HFF-Myc (cell line): ENCODE data around the gene RGS6.

Experiments used
- DNase-seq: peaks from one replicate; pipeline ENCODE4 v3.0.0-alpha.2; 2011; ENCODE audit warnings: low read depth; ENCODE audit errors: extremely low read depth
- H3K4me3 ChIP-seq: replicated peaks from 2 replicates; pipeline ENCODE4 v1.5.1; 2011; ENCODE audit warnings: low read depth, mild to moderate bottlenecking, control low read depth, low read length
- CTCF ChIP-seq: IDR thresholded peaks from 2 replicates; pipeline ENCODE4 v1.5.1; 2012; ENCODE audit warnings: mild to moderate bottlenecking, low read depth, low read length, control low read depth; ENCODE audit errors: missing control alignments

Gene RGS6

GRCh38 chr14:72128629-72129028 lies 196.4 kb downstream of the RGS6 start:
- no peak for TF ChIP-seq CTCF
- DNase-seq: no peak
- no peak overlapping the region for H3K4me3 ChIP-seq

GRCh38 chr14:72129291-72129690 lies 197.1 kb downstream of the RGS6 start:
- no peak overlapping the region for H3K4me3 ChIP-seq
- no peak for TF ChIP-seq CTCF
- DNase-seq: no peak

- DNase-seq: no peak
- H3K4me3 ChIP-seq: no peak overlapping the region
- no peak for TF ChIP-seq CTCF
Measured at GRCh38 chr14:72141084-72141483, 208.9 kb downstream of the RGS6 start.

GRCh38 chr14:72142328-72142727 lies 210.1 kb downstream of the RGS6 start:
- no peak for TF ChIP-seq CTCF
- no peak overlapping the region for H3K4me3 ChIP-seq
- no peak for DNase-seq

- DNase-seq: no peak
- no peak overlapping the region for H3K4me3 ChIP-seq
- TF ChIP-seq CTCF: no peak
Measured at GRCh38 chr14:72146241-72146640, 214.0 kb downstream of the RGS6 start.

GRCh38 chr14:72154645-72155378 lies 222.6 kb downstream of the RGS6 start:
- no peak overlapping the region for H3K4me3 ChIP-seq
- TF ChIP-seq CTCF: no peak
- no peak for DNase-seq
